HepG2 (cell line): ENCODE measurements around the gene PARM1. TPM values are rescaled to one million over a fixed set of nuclear protein-coding genes. Genes with fewer than 3 reads are reported as not detected.

Experiments used
- ATAC-seq: fragments of 200-7000 bp; cut with Tn5 transposase; 3 replicates; pipeline ENCODE4 v1.9.1; 2020; ENCODE audit warnings: mild to moderate bottlenecking, moderate library complexity
- BruUV-seq: library from RNA; stranded (reverse); fragments of 400-500 nt; replicated peaks from 2 replicates; lab custom pipeline; 2021; lab: Mats Ljungman, UMichigan
- CTCF ChIA-PET: fragments of 300-600 bp; formaldehyde crosslinking; extraction: SDS; loops from one replicate; lab custom pipeline; 2021; ENCODE audit warnings: low total read pairs, inconsistent platforms, low intra/inter-chr PET ratio; lab: Yijun Ruan, JAX
- POLR2A ChIA-PET: fragments of 350-600 bp; sonication (Branson Sonifier 250); formaldehyde crosslinking; loops from one replicate; lab custom pipeline; 2020; ENCODE audit warnings: antibody characterized with exemption, inconsistent platforms; lab: Yijun Ruan, JAX
- DNase-seq: peaks from one replicate; pipeline ENCODE4 v3.0.0-alpha.2; 2015; ENCODE audit warnings: low spot score
- FAIRE-seq: peaks from 3 replicates; lab custom pipeline; 2011; peaks lifted over from hg19 to GRCh38; lab: Jason Lieb, UNC
- H2AFZ ChIP-seq: one replicate; pipeline ENCODE4 v1.6.1; 2011; ENCODE audit warnings: low read length, inconsistent platforms
- H3K27ac ChIP-seq: fragments of 300-600 bp; 3 replicates; pipeline ENCODE4 v1.8.0; 2011; ENCODE audit warnings: mixed run types, mild to moderate bottlenecking, mixed read lengths, low read length, inconsistent platforms; ENCODE audit not compliant: insufficient read depth; ENCODE audit errors: extremely low read length
- H3K27me3 ChIP-seq, 2 experiments: fragments of 200-600 bp in 1 of 2; 2 replicates in 1 of 2; 3 replicates in 1 of 2; pipeline versions ENCODE4 v1.6.0 to v1.8.0; 2011; ENCODE audit warnings: low read length in 2 of 2, mild to moderate bottlenecking in 2 of 2, moderate library complexity in 2 of 2, inconsistent platforms in 1 of 2; ENCODE audit not compliant: insufficient read depth in 2 of 2, control insufficient read depth in 1 of 2
- H3K36me3 ChIP-seq, 2 experiments: fragments of 200-600 bp in 1 of 2; replicated peaks in 1 of 2; 2 replicates in 1 of 2; 3 replicates in 1 of 2; pipeline versions ENCODE4 v1.5.1 to v1.8.0; 2011; ENCODE audit warnings: low read length in 2 of 2, inconsistent platforms in 1 of 2; ENCODE audit not compliant: insufficient read depth in 2 of 2, control insufficient read depth in 1 of 2
- H3K4me1 ChIP-seq: 2 replicates; pipeline ENCODE4 v1.5.1; 2012; ENCODE audit warnings: low read length, inconsistent platforms; ENCODE audit not compliant: insufficient read depth
- H3K4me2 ChIP-seq: 2 replicates; pipeline ENCODE4 v1.6.0; 2011; ENCODE audit warnings: low read depth, low read length, inconsistent platforms
- H3K4me3 ChIP-seq, 3 experiments: fragments of 200-600 bp in 1 of 3; sonication (generic), shearing (Covaris generic) in 1 of 3; replicated peaks in 1 of 3; 2 replicates each; pipeline ENCODE4 v1.5.1; 2011 to 2016; ENCODE audit warnings: low read length in 3 of 3, inconsistent platforms in 2 of 3, low read depth in 2 of 3, mild to moderate bottlenecking in 2 of 3, control low read depth in 1 of 3, mixed read lengths in 1 of 3; ENCODE audit not compliant: insufficient read depth in 1 of 3
- H3K79me2 ChIP-seq: one replicate; pipeline ENCODE4 v1.6.1; 2011; ENCODE audit warnings: low read length, inconsistent platforms; ENCODE audit not compliant: insufficient read depth
- H3K9ac ChIP-seq: 2 replicates; pipeline ENCODE4 v1.6.0; 2011; ENCODE audit warnings: mild to moderate bottlenecking, low read depth, low read length, inconsistent platforms; ENCODE audit not compliant: insufficient read depth
- H3K9me3 ChIP-seq: 2 replicates; pipeline ENCODE4 v1.5.1; 2012; ENCODE audit warnings: mild to moderate bottlenecking, low read length
- H4K20me1 ChIP-seq: 2 replicates; pipeline ENCODE4 v1.6.0; 2011; ENCODE audit warnings: inconsistent platforms, mild to moderate bottlenecking, low read length, moderate library complexity; ENCODE audit not compliant: insufficient read depth
- AKAP8 ChIP-seq: sonication (generic); formaldehyde crosslinking; IDR thresholded peaks from 2 replicates; pipeline ENCODE4 v1.5.1; 2020; ENCODE audit warnings: mild to moderate bottlenecking, missing genetic modification reagents
- NFKB2 ChIP-seq: sonication (generic); formaldehyde crosslinking; IDR thresholded peaks from 2 replicates; pipeline ENCODE4 v1.4.0; 2020; ENCODE audit warnings: missing genetic modification reagents, borderline replicate concordance
- NR2C2 ChIP-seq: sonication (generic); formaldehyde crosslinking; IDR thresholded peaks from 2 replicates; pipeline ENCODE4 v1.4.0; 2020; ENCODE audit warnings: missing genetic modification reagents, mild to moderate bottlenecking, moderate library complexity, borderline replicate concordance
- RFX1 ChIP-seq: fragments of 450-650 bp; IDR thresholded peaks from 2 replicates; pipeline ENCODE4 v1.6.1; 2017
- ZNF20 ChIP-seq: sonication (generic); formaldehyde crosslinking; IDR thresholded peaks from 2 replicates; pipeline ENCODE4 v1.4.0; 2020; ENCODE audit warnings: mild to moderate bottlenecking, moderate library complexity, missing genetic modification reagents
- ZNF749 ChIP-seq: sonication (generic); formaldehyde crosslinking; IDR thresholded peaks from 2 replicates; pipeline ENCODE4 v1.8.0; 2022; ENCODE audit warnings: mild to moderate bottlenecking, missing genetic modification reagents, moderate library complexity, borderline replicate concordance
- ZSCAN25 ChIP-seq: sonication (generic); formaldehyde crosslinking; IDR thresholded peaks from 2 replicates; pipeline ENCODE4 v1.8.0; 2022; ENCODE audit warnings: mild to moderate bottlenecking, missing genetic modification reagents
- WGBS: methylation state at CpG from one replicate; pipeline ENCODE4 v1.1.6; 2017; ENCODE audit warnings: low lambda C conversion rate; 5-methylcytosine and 5-hydroxymethylcytosine counted together
- in situ Hi-C: cut with HindIII; loops from 2 replicates; pipeline ENCODE4 v1.10.0; 2017; ENCODE audit warnings: low pct_unique_long_range_greater_than_20kb; ENCODE audit not compliant: extremely low pct_ligation_motif_present
- intact Hi-C: fragments of 100-400 bp; cut with micrococcal nuclease; formaldehyde crosslinking; loops from one replicate; pipeline ENCODE4 v1.10.0; 2022; ENCODE audit not compliant: unreplicated experiment
- polyA plus RNA-seq, 8 experiments: library from polyadenylated mRNA; depleted of rRNA in 3 of 8; stranded (reverse) in 7 of 8; unstranded in 1 of 8; fragments of >200 nt; fragmentation: Illumina TruSeq in 4 of 8; extraction: Trizol in 4 of 8; gene quantifications; 2 replicates each; pipeline versions ENCODE4 v1.2.1 to v1.2.3, GENCODE V29; 2011 to 2016; ENCODE audit warnings: low read depth in 4 of 8, missing spikeins in 1 of 8, mixed read lengths in 1 of 8; ENCODE audit not compliant: insufficient read depth in 1 of 8
- total RNA-seq, 5 experiments: library from RNA; depleted of rRNA; stranded (reverse); fragments of >200 nt; fragmentation: Illumina TruSeq; extraction: Trizol; gene quantifications; 2 replicates each; pipeline ENCODE4 v1.2.3, GENCODE V29; 2016; ENCODE audit warnings: low read depth in 1 of 5
- TF ChIP-seq, protein P1 (sequence below): IDR thresholded peaks from 2 replicates; pipeline ENCODE4 v1.6.1; 2016; ENCODE audit warnings: low read depth, borderline replicate concordance
- TF ChIP-seq, protein P2 (sequence below): sonication (generic); formaldehyde crosslinking; IDR thresholded peaks from 2 replicates; pipeline ENCODE4 v1.5.0; 2020; ENCODE audit warnings: missing genetic modification reagents
- TF ChIP-seq, protein P3 (sequence below): sonication (generic); formaldehyde crosslinking; IDR thresholded peaks from 2 replicates; pipeline ENCODE4 v1.4.0; 2020; ENCODE audit warnings: mild to moderate bottlenecking, missing genetic modification reagents

The PARM1 gene
- total and polyA plus RNA-seq, 2 of the 13 experiments (the other 11 are each of a cell fraction or from before 2014, with no cell fraction given) = not detected

DNA sequence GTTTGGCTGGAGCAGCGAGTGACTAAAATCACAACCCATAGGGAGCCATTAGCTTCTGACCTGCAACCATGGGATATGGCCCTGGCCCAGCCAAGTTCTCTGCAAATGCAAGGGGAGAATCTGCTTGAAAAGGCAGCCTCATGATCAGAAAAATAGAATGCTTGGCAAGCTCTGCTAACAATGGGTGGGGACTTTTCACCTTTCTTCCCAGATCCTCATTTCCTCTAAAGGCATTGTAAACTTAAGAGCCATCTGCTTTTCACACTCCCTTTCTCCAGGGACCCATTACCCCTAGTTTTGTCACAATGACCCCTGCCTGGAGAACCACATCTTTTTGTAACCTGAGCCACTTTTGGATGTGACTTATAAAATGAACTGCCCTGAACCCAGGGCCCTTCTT, 104.3 kb downstream of the PARM1 start:
- TF ChIP-seq NR2C2 (CRISPR knock-in tag) = no peak
- TF ChIP-seq, all 625 proteins: peak for 0
- DNase-seq (no peak), FAIRE-seq (no peak), ATAC-seq (no peak)
- no peaks in the 10 kb centered on the region for H3K36me3 ChIP-seq
- CTCF ChIA-PET = no interaction called here
- 0% methylated on average over 1 of the region's 1 CpG for WGBS
- intact Hi-C loops (no loop called here), in situ Hi-C loops (no loop called here)
- no peaks in the 10 kb centered on the region for H3K4me1 ChIP-seq
- no TSS peak for BruUV-seq
- no peaks in the 10 kb centered on the region for H4K20me1 ChIP-seq
- no peaks in the 10 kb centered on the region for H3K79me2 ChIP-seq
- POLR2A ChIA-PET = no interaction called here
- no peaks in the 10 kb centered on the region for H3K27me3 ChIP-seq
- H3K4me2 ChIP-seq = no peak overlapping the region
- no peak overlapping the region for H3K9ac ChIP-seq
- no peak overlapping the region for H3K27ac ChIP-seq
- H2AFZ ChIP-seq = no peak overlapping the region
- no peak overlapping the region for H3K4me3 ChIP-seq
- H3K9me3 ChIP-seq = no peaks in the 10 kb centered on the region

DNA sequence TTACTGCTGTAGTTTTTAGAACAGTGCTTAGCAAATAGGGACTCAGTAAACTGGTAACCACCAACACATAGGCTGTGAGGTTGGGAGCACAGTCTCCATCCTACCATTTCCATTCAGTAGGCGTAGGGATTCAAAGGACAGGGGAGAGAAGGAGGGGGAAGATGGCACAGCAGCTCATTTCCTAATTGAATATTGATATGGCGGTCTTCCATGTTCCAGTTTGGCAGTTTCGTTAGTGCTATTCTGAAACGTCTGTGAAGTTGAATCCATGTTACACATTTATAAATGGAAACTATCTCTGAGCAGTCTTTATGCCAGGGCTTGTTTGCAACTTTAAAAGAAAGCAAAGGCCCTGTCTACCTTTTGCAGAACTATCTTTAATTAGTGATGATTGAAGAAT, 105.5 kb downstream of the PARM1 start:
- no peak for FAIRE-seq
- no TSS peak for BruUV-seq
- DNase-seq = no peak
- Histone ChIP-seq H3K36me3 (no peaks in the 10 kb centered on the region), H3K79me2 (no peaks in the 10 kb centered on the region), H3K27me3 (no peaks in the 10 kb centered on the region), H2AFZ (no peak overlapping the region), H3K9ac (no peak overlapping the region), H3K27ac (no peak overlapping the region), H4K20me1 (no peaks in the 10 kb centered on the region), H3K4me3 (no peak overlapping the region), H3K4me1 (no peaks in the 10 kb centered on the region), H3K9me3 (no peaks in the 10 kb centered on the region), H3K4me2 (no peak overlapping the region)
- intact Hi-C loops (no loop called here), in situ Hi-C loops (no loop called here)
- POLR2A ChIA-PET = no interaction called here
- no peak for ATAC-seq
- CTCF ChIA-PET = no interaction called here
- WGBS = 14% methylated on average over 4 of the region's 4 CpGs
- TF ChIP-seq, protein P1, sequence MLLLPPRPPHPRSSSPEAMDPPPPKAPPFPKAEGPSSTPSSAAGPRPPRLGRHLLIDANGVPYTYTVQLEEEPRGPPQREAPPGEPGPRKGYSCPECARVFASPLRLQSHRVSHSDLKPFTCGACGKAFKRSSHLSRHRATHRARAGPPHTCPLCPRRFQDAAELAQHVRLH = no peak
- TF ChIP-seq ZNF749 (CRISPR knock-in tag) = no peak
- TF ChIP-seq, protein P2, sequence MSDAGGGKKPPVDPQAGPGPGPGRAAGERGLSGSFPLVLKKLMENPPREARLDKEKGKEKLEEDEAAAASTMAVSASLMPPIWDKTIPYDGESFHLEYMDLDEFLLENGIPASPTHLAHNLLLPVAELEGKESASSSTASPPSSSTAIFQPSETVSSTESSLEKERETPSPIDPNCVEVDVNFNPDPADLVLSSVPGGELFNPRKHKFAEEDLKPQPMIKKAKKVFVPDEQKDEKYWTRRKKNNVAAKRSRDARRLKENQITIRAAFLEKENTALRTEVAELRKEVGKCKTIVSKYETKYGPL (CRISPR knock-in tag) = no peak
- TF ChIP-seq NFKB2 (CRISPR knock-in tag) = no peak
- no peak for TF ChIP-seq ZSCAN25 (CRISPR knock-in tag)
- no peak for TF ChIP-seq RFX1
- no peak for TF ChIP-seq AKAP8
- TF ChIP-seq ZNF20 (CRISPR knock-in tag) = no peak
- TF ChIP-seq, protein P3, sequence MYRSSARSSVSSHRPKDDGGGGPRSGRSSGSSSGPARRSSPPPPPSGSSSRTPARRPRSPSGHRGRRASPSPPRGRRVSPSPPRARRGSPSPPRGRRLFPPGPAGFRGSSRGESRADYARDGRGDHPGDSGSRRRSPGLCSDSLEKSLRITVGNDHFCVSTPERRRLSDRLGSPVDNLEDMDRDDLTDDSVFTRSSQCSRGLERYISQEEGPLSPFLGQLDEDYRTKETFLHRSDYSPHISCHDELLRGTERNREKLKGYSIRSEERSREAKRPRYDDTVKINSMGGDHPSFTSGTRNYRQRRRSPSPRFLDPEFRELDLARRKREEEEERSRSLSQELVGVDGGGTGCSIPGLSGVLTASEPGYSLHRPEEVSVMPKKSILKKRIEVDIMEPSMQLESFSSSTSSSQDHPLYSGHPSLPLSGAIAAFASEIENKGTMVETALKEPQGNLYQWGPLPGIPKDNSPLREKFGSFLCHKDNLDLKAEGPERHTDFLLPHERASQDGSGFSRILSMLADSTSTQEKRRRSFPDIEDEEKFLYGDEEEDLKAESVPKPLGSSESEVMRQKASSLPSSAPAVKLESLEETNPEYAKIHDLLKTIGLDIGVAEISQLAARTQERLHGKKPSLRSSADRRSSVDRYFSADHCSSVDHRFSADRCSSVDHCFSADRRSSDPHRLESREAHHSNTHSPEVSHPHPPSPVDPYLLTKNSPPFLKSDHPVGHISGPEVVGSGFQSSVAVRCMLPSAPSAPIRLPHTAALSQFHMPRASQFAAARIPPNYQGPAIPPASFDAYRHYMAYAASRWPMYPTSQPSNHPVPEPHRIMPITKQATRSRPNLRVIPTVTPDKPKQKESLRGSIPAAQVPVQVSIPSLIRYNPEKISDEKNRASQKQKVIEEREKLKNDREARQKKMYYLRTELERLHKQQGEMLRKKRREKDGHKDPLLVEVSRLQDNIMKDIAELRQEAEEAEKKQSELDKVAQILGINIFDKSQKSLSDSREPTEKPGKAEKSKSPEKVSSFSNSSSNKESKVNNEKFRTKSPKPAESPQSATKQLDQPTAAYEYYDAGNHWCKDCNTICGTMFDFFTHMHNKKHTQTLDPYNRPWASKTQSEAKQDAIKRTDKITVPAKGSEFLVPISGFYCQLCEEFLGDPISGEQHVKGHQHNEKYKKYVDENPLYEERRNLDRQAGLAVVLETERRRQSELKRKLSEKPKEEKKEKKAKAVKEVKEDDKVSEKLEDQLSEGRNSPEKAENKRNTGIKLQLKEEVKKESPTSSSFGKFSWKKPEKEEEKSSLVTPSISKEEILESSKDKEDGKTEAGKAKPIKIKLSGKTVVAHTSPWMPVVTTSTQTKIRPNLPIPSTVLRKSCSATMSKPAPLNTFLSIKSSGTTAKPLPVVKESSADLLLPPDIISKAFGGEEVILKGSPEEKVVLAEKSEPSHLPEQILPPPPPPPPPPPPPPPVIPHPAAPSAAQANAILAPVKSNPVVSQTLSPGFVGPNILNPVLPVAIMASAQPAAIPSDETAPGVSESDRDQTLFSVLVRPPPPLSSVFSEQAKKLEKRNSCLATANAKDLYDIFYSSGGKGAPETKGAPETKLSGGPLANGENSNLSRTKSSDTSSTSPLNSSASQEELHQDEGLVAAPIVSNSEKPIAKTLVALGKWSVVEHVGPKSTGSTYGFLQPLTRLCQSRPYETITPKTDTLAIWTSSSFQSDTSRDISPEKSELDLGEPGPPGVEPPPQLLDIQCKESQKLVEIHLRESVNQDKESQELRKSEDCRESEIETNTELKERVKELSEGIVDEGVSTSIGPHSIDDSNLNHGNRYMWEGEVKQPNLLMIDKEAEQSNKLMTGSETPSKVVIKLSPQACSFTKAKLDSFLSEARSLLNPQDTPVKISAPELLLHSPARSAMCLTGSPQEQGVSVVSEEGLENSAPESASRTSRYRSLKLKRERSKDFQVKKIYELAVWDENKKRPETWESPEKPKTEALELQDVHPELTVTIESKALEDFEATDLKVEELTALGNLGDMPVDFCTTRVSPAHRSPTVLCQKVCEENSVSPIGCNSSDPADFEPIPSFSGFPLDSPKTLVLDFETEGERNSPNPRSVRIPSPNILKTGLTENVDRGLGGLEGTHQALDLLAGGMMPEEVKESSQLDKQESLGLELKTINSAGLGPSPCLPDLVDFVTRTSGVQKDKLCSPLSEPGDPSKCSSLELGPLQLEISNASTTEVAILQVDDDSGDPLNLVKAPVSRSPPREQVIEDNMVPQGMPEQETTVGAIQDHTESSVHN (CRISPR knock-in tag) = no peak
